Ishikawa (cell line): ENCODE measurements around the gene ARL13A.

Source experiments
- CEBPB ChIP-seq: IDR thresholded peaks from 2 replicates; pipeline ENCODE4 v1.6.1; 2012
- CREB1 ChIP-seq: IDR thresholded peaks from 2 replicates; pipeline ENCODE4 v1.6.1; 2012; ENCODE audit warnings: low read depth
- EGR1 ChIP-seq: IDR thresholded peaks from 2 replicates; pipeline ENCODE4 v1.6.1; 2012
- EP300 ChIP-seq: IDR thresholded peaks from 2 replicates; pipeline ENCODE4 v1.6.1; 2012; ENCODE audit warnings: borderline replicate concordance
- FOXM1 ChIP-seq: IDR thresholded peaks from 2 replicates; pipeline ENCODE4 v1.6.1; 2012; ENCODE audit warnings: low read depth, borderline replicate concordance
- MAX ChIP-seq: IDR thresholded peaks from 2 replicates; pipeline ENCODE4 v1.6.1; 2012
- NFIC ChIP-seq: IDR thresholded peaks from 2 replicates; pipeline ENCODE4 v1.6.1; 2012
- RAD21 ChIP-seq: IDR thresholded peaks from 2 replicates; pipeline ENCODE4 v1.6.1; 2012; ENCODE audit warnings: low read depth
- REST ChIP-seq: IDR thresholded peaks from 2 replicates; pipeline ENCODE4 v1.6.1; 2012; ENCODE audit warnings: low read depth, mild to moderate bottlenecking
- TAF1 ChIP-seq: IDR thresholded peaks from 2 replicates; pipeline ENCODE4 v1.6.1; 2012; ENCODE audit warnings: low read depth, mild to moderate bottlenecking
- TCF12 ChIP-seq: IDR thresholded peaks from 2 replicates; pipeline ENCODE4 v1.6.1; 2012; ENCODE audit warnings: low read depth
- TEAD4 ChIP-seq: IDR thresholded peaks from 2 replicates; pipeline ENCODE4 v1.6.1; 2012
- USF1 ChIP-seq: IDR thresholded peaks from 2 replicates; pipeline ENCODE4 v1.6.1; 2012
- YY1 ChIP-seq: IDR thresholded peaks from 2 replicates; pipeline ENCODE4 v1.6.1; 2012; ENCODE audit warnings: low read depth
- ZBTB7A ChIP-seq: IDR thresholded peaks from 2 replicates; pipeline ENCODE4 v1.6.1; 2012; ENCODE audit warnings: low read depth

Gene ARL13A

GRCh38 chrX:101028562-101028961 is 59.1 kb downstream of the ARL13A start:
- no peak for TF ChIP-seq ZBTB7A
- no peak for TF ChIP-seq CREB1
- TF ChIP-seq RAD21 = no peak
- no peak for TF ChIP-seq USF1
- TF ChIP-seq TCF12 = no peak
- no peak for TF ChIP-seq NFIC
- no peak for TF ChIP-seq FOXM1
- no peak for TF ChIP-seq REST
- no peak for TF ChIP-seq MAX
- TF ChIP-seq TAF1 = no peak
- no peak for TF ChIP-seq EP300
- no peak for TF ChIP-seq TEAD4
- no peak for TF ChIP-seq EGR1
- TF ChIP-seq YY1 = no peak
- no peak for TF ChIP-seq CEBPB

GRCh38 chrX:101029665-101030064 is 60.2 kb downstream of the ARL13A start:
- TF ChIP-seq REST = no peak
- TF ChIP-seq TCF12 = no peak
- no peak for TF ChIP-seq TEAD4
- TF ChIP-seq RAD21 = no peak
- TF ChIP-seq FOXM1 = no peak
- no peak for TF ChIP-seq CREB1
- no peak for TF ChIP-seq EGR1
- no peak for TF ChIP-seq ZBTB7A
- no peak for TF ChIP-seq NFIC
- TF ChIP-seq USF1 = no peak
- no peak for TF ChIP-seq TAF1
- TF ChIP-seq CEBPB = no peak
- no peak for TF ChIP-seq MAX
- TF ChIP-seq YY1 = no peak
- TF ChIP-seq EP300 = no peak

GRCh38 chrX:101037231-101037630 is 67.7 kb downstream of the ARL13A start:
- TF ChIP-seq ZBTB7A (no peak), YY1 (no peak), MAX (no peak), EP300 (no peak), TEAD4 (no peak), TAF1 (no peak), REST (no peak), EGR1 (no peak), RAD21 (no peak), USF1 (no peak)

GRCh38 chrX:101040197-101040596 is 70.7 kb downstream of the ARL13A start:
- no peak for TF ChIP-seq YY1
- no peak for TF ChIP-seq EGR1
- no peak for TF ChIP-seq CREB1
- no peak for TF ChIP-seq MAX
- no peak for TF ChIP-seq FOXM1
- no peak for TF ChIP-seq ZBTB7A
- no peak for TF ChIP-seq NFIC
- TF ChIP-seq TEAD4 = no peak
- no peak for TF ChIP-seq USF1
- TF ChIP-seq TCF12 = no peak
- TF ChIP-seq EP300 = no peak
- no peak for TF ChIP-seq CEBPB
- TF ChIP-seq RAD21 = no peak
- TF ChIP-seq TAF1 = no peak
- TF ChIP-seq REST = no peak
